Activated T-cell treated with anti-CD3 and anti-CD28 coated beads, Interleukin-2, amount 50 U/mL, for 24 hours (primary cell): ENCODE results near the gene ATP5ME.
A peak's percentile ranks its signal among the peaks of the same experiment; 100 is the strongest.

Experiments
- DNase-seq: peaks from one replicate; pipeline ENCODE4 v3.0.0-alpha.2; 2020
- H3K27ac Mint-ChIP-seq: 2 replicates; pipeline ENCODE4 v1.8.0; 2020; ENCODE audit warnings: mild to moderate bottlenecking, mixed read lengths
- H3K27me3 Mint-ChIP-seq: 2 replicates; pipeline ENCODE4 v1.8.0; 2020; ENCODE audit warnings: mixed read lengths
- H3K36me3 Mint-ChIP-seq: 2 replicates; pipeline ENCODE4 v1.8.0; 2020; ENCODE audit warnings: low read depth, mixed read lengths
- H3K4me1 Mint-ChIP-seq: 2 replicates; pipeline ENCODE4 v1.8.0; 2020; ENCODE audit warnings: low read depth, mixed read lengths
- H3K4me3 Mint-ChIP-seq: 2 replicates; pipeline ENCODE4 v1.8.0; 2020; ENCODE audit warnings: mild to moderate bottlenecking, moderate library complexity, mixed read lengths
- H3K9me3 Mint-ChIP-seq: 2 replicates; pipeline ENCODE4 v1.8.0; 2020; ENCODE audit warnings: mixed read lengths

ATP5ME gene

GRCh38 chr4:681736-682451, 7.8 kb upstream of the ATP5ME start:
- no peak overlapping the region for H3K4me3 Mint-ChIP-seq
- peak; percentile 62 for DNase-seq
- H3K36me3 Mint-ChIP-seq = no peaks in the 10 kb centered on the region
- H3K9me3 Mint-ChIP-seq = no peaks in the 10 kb centered on the region
- H3K27me3 Mint-ChIP-seq = peaks cover 4% of the 10 kb centered on the region
- H3K27ac Mint-ChIP-seq = no peak overlapping the region
- peaks cover 12% of the 10 kb centered on the region for H3K4me1 Mint-ChIP-seq

- Mint-ChIP-seq H3K4me1 (peaks cover 14% of the 10 kb centered on the region), H3K9me3 (no peaks in the 10 kb centered on the region), H3K4me3 (peak overlapping the region; percentile 67), H3K27ac (peak overlapping the region; percentile 61), H3K36me3 (no peaks in the 10 kb centered on the region), H3K27me3 (peaks cover 4% of the 10 kb centered on the region)
- peak; percentile 76 for DNase-seq
Observed at GRCh38 chr4:680928-681645, 7.0 kb upstream of the ATP5ME start.

- no peaks in the 10 kb centered on the region for H3K9me3 Mint-ChIP-seq
- H3K4me3 Mint-ChIP-seq = peak overlapping the region; percentile 67
- no peak for DNase-seq
- H3K27ac Mint-ChIP-seq = peak overlapping the region; percentile 61
- peaks cover 4% of the 10 kb centered on the region for H3K27me3 Mint-ChIP-seq
- peaks cover 18% of the 10 kb centered on the region for H3K4me1 Mint-ChIP-seq
- H3K36me3 Mint-ChIP-seq = no peaks in the 10 kb centered on the region
Observed at GRCh38 chr4:680551-680927, 6.5 kb upstream of the ATP5ME start.

GRCh38 chr4:680091-680490, 6.0 kb upstream of the ATP5ME start:
- Mint-ChIP-seq H3K36me3 (no peaks in the 10 kb centered on the region), H3K9me3 (no peaks in the 10 kb centered on the region), H3K4me1 (peaks cover 20% of the 10 kb centered on the region), H3K4me3 (peak overlapping the region; percentile 67), H3K27me3 (peaks cover 2% of the 10 kb centered on the region), H3K27ac (peak overlapping the region; percentile 61)
- DNase-seq = no peak

- Mint-ChIP-seq H3K9me3 (no peaks in the 10 kb centered on the region), H3K36me3 (no peaks in the 10 kb centered on the region), H3K4me3 (no peak overlapping the region), H3K27me3 (no peaks in the 10 kb centered on the region), H3K27ac (no peak overlapping the region), H3K4me1 (peaks cover 20% of the 10 kb centered on the region)
- DNase-seq = no peak
Observed at GRCh38 chr4:679629-680028, 5.6 kb upstream of the ATP5ME start.

GRCh38 chr4:679104-679481, 5.0 kb upstream of the ATP5ME start:
- Mint-ChIP-seq H3K9me3 (no peaks in the 10 kb centered on the region), H3K36me3 (peaks cover 2% of the 10 kb centered on the region), H3K27me3 (no peaks in the 10 kb centered on the region), H3K4me3 (no peak overlapping the region), H3K27ac (no peak overlapping the region), H3K4me1 (peaks cover 20% of the 10 kb centered on the region)
- no peak for DNase-seq

- no peaks in the 10 kb centered on the region for H3K9me3 Mint-ChIP-seq
- H3K4me3 Mint-ChIP-seq = no peak overlapping the region
- DNase-seq = no peak
- H3K27me3 Mint-ChIP-seq = no peaks in the 10 kb centered on the region
- H3K27ac Mint-ChIP-seq = no peak overlapping the region
- peaks cover 6% of the 10 kb centered on the region for H3K36me3 Mint-ChIP-seq
- peaks cover 20% of the 10 kb centered on the region for H3K4me1 Mint-ChIP-seq
Observed at GRCh38 chr4:678331-679103, 4.4 kb upstream of the ATP5ME start.

- Mint-ChIP-seq H3K9me3 (no peaks in the 10 kb centered on the region), H3K36me3 (peaks cover 14% of the 10 kb centered on the region), H3K4me1 (peaks cover 25% of the 10 kb centered on the region), H3K4me3 (no peak overlapping the region), H3K27ac (no peak overlapping the region), H3K27me3 (no peaks in the 10 kb centered on the region)
- no peak for DNase-seq
Observed at GRCh38 chr4:677431-678293, 3.6 kb upstream of the ATP5ME start.

- no peak overlapping the region for H3K4me3 Mint-ChIP-seq
- H3K36me3 Mint-ChIP-seq = peaks cover 22% of the 10 kb centered on the region
- no peak for DNase-seq
- no peaks in the 10 kb centered on the region for H3K27me3 Mint-ChIP-seq
- H3K27ac Mint-ChIP-seq = no peak overlapping the region
- H3K9me3 Mint-ChIP-seq = no peaks in the 10 kb centered on the region
- H3K4me1 Mint-ChIP-seq = peaks cover 28% of the 10 kb centered on the region
Observed at GRCh38 chr4:676871-677235, 2.8 kb upstream of the ATP5ME start.

GRCh38 chr4:675980-676870, 2.1 kb upstream of the ATP5ME start:
- no peak for DNase-seq
- Mint-ChIP-seq H3K36me3 (peaks cover 29% of the 10 kb centered on the region), H3K9me3 (no peaks in the 10 kb centered on the region), H3K27ac (peak overlapping the region; percentile 93), H3K4me1 (peaks cover 28% of the 10 kb centered on the region), H3K27me3 (no peaks in the 10 kb centered on the region), H3K4me3 (peak overlapping the region; percentile 92)

- Mint-ChIP-seq H3K36me3 (peaks cover 38% of the 10 kb centered on the region), H3K9me3 (no peaks in the 10 kb centered on the region), H3K27ac (peak overlapping the region; percentile 93), H3K4me1 (peaks cover 21% of the 10 kb centered on the region), H3K27me3 (no peaks in the 10 kb centered on the region), H3K4me3 (peak overlapping the region; percentile 92)
- peak; percentile 68 for DNase-seq
Observed at GRCh38 chr4:675036-675882, 1.2 kb upstream of the ATP5ME start.

- no peak for DNase-seq
Observed at GRCh38 chr4:673349-674091, 556 bp downstream of the ATP5ME start.

More at GRCh38 chr4:673349-674091, 556 bp downstream of the ATP5ME start:
- no peaks in the 10 kb centered on the region for H3K27me3 Mint-ChIP-seq
- H3K9me3 Mint-ChIP-seq = no peaks in the 10 kb centered on the region
- peaks cover 21% of the 10 kb centered on the region for H3K4me1 Mint-ChIP-seq
- H3K27ac Mint-ChIP-seq = peak overlapping the region; percentile 92
- peak overlapping the region; percentile 92 for H3K4me3 Mint-ChIP-seq
- peaks cover 43% of the 10 kb centered on the region for H3K36me3 Mint-ChIP-seq
